Transverse colon (tissue), 4 donors: ENCODE data around the gene SEM1. TPM values are rescaled to one million over a fixed set of nuclear protein-coding genes. Genes with fewer than 3 reads are reported as not detected.
"Not testable (repeated sequence)": the region's sequence is repeated elsewhere in the genome, so short reads cannot be mapped to it uniquely, and the experiment has no call there.

Source experiments
- DNase-seq: peaks from one replicate; pipeline ENCODE4 v3.0.0-alpha.2; 2019
- H3K27ac ChIP-seq, 4 donors: fragments of 200-600 bp; sonication (generic); 2 replicates each; pipeline ENCODE4 v1.5.1; 2016 to 2018; ENCODE audit warnings: inconsistent platforms in 4 of 4
- H3K27me3 ChIP-seq: fragments of 200-600 bp; sonication (generic); 2 replicates; pipeline ENCODE4 v1.5.1; 2017; ENCODE audit warnings: inconsistent platforms
- H3K36me3 ChIP-seq, 4 donors: fragments of 200-600 bp; sonication (generic); 2 replicates each; pipeline ENCODE4 v1.5.1; 2017 to 2019; ENCODE audit warnings: inconsistent platforms in 4 of 4
- H3K4me1 ChIP-seq, 4 donors: fragments of 200-600 bp; sonication (generic); 2 replicates each; pipeline ENCODE4 v1.5.1; 2017 to 2020; ENCODE audit warnings: inconsistent platforms in 4 of 4
- H3K4me3 ChIP-seq, 4 donors: fragments of 200-600 bp; sonication (generic); 1 replicate in 1 of 4; 2 replicates in 3 of 4; pipeline versions ENCODE4 v1.5.1 to v1.6.1; 2017 to 2019; ENCODE audit warnings: inconsistent platforms in 4 of 4
- H3K9me3 ChIP-seq, 2 donors: fragments of 200-600 bp; sonication (generic); 2 replicates each; pipeline ENCODE4 v1.5.1; 2017 to 2019; ENCODE audit warnings: inconsistent platforms in 2 of 2
- EP300 ChIP-seq: sonication (generic); formaldehyde crosslinking; IDR thresholded peaks from one replicate; pipeline ENCODE4 v1.6.1; 2017; ENCODE audit warnings: antibody characterized with exemption, low read depth
- POLR2A ChIP-seq: fragments of 450-650 bp; IDR thresholded peaks from one replicate; pipeline ENCODE4 v1.6.1; 2016; ENCODE audit warnings: antibody characterized with exemption, mild to moderate bottlenecking, moderate library complexity
- POLR2AphosphoS5 ChIP-seq, 3 donors: sonication (generic); formaldehyde crosslinking; IDR thresholded peaks; one replicate each; pipeline ENCODE4 v1.6.1; 2016; ENCODE audit warnings: antibody characterized with exemption in 3 of 3
- WGBS, 2 donors: methylation state at CpG; one replicate each; pipeline ENCODE4 v1.1.5; 2018; ENCODE audit warnings: low coverage in 1 of 2; 5-methylcytosine and 5-hydroxymethylcytosine counted together
- in situ Hi-C, 4 donors: fragments of 200-750 bp; cut with MboI; loops; one replicate each; pipeline versions ENCODE4 v1.15.0 to v1.15.1; 2017; ENCODE audit warnings: low sequenced_read_pairs in 3 of 4, low pct_ligation_motif_present in 1 of 4, low pct_unique_long_range_greater_than_20kb in 1 of 4
- intact Hi-C: fragments of 100-400 bp; cut with DNase I; formaldehyde crosslinking; loops from one replicate; pipeline ENCODE4 v1.15.1; 2023; ENCODE audit warnings: low total_unique reads
- total RNA-seq, 4 donors: library from RNA; depleted of rRNA; stranded (reverse); fragments of >200 nt; gene quantifications; one replicate each; pipeline ENCODE4 v1.1.0, GENCODE V29; 2016
- TF ChIP-seq, protein P1 (sequence below), 5 experiments: fragments of 200-600 bp in 3 of 5; fragments of 450-650 bp in 2 of 5; sonication (generic) in 3 of 5; IDR thresholded peaks; 1 replicate in 2 of 5; 2 replicates in 3 of 5; pipeline ENCODE4 v1.5.1; 2016 to 2017; ENCODE audit warnings: antibody characterized with exemption in 5 of 5, inconsistent platforms in 3 of 5, mild to moderate bottlenecking in 2 of 5, moderate library complexity in 1 of 5

Gene SEM1
- total RNA-seq, 4 donors from 2014 or later = 3.4 to 16.2 (median 15.6) TPM

DNA sequence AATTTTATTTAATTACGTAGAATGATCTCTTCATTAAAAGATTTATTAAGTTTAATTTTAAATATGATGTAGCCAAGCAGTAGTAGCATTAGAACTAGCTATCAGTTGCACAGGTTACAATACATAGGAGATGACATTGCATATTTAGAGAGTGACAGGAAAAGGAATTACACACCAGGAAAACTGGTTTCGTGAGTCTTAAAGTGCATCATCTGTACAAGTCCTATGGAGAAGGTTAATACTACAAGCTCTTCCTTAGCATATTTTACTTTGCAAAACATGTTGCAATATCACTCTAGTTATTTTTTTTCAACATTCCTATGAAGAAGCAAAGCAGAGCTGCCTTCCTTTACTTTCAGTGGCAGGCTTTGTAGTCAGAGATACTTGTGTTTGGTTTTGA, 20.2 kb upstream of the SEM1 start:
- in situ Hi-C loops = no loop called here
- no peaks in the 10 kb centered on the region for H3K36me3 ChIP-seq
- TF ChIP-seq POLR2AphosphoS5 (IDR thresholded peaks at IDR 0.05) (no peak), EP300 (no peak), POLR2A (no peak)
- TF ChIP-seq, protein P1, sequence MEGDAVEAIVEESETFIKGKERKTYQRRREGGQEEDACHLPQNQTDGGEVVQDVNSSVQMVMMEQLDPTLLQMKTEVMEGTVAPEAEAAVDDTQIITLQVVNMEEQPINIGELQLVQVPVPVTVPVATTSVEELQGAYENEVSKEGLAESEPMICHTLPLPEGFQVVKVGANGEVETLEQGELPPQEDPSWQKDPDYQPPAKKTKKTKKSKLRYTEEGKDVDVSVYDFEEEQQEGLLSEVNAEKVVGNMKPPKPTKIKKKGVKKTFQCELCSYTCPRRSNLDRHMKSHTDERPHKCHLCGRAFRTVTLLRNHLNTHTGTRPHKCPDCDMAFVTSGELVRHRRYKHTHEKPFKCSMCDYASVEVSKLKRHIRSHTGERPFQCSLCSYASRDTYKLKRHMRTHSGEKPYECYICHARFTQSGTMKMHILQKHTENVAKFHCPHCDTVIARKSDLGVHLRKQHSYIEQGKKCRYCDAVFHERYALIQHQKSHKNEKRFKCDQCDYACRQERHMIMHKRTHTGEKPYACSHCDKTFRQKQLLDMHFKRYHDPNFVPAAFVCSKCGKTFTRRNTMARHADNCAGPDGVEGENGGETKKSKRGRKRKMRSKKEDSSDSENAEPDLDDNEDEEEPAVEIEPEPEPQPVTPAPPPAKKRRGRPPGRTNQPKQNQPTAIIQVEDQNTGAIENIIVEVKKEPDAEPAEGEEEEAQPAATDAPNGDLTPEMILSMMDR (IDR thresholded peaks at IDR 0.05) = no peak
- no peak overlapping the region for H3K27ac ChIP-seq
- 76 to 84% methylated on average over 2 of the region's 2 CpGs for WGBS, 2 donors
- no peaks in the 10 kb centered on the region for H3K4me1 ChIP-seq
- intact Hi-C loops = no loop called here
- H3K4me3 ChIP-seq = no peak overlapping the region
- peaks cover 4% of the 10 kb centered on the region for H3K27me3 ChIP-seq
- no peak for DNase-seq
- H3K9me3 ChIP-seq = no peaks in the 10 kb centered on the region

DNA sequence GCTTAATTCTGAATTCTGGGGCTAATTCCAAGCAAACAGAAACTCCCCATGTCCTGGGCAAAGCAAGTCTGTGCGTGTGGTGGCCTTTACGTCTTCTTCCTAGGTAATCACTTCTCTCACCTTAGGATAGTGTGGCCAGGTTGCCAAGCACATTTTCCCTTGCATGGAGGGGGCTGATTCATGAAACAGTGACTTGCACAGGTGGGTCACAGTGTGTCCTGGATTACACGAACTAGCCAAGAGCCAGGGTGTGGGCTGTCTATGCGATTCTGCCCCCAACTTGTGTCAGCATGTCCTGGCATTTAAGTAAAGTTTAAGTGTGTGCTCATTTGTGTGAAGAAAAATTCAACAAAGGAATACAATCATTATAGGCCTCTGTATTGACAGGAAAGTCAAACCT, 18.5 kb upstream of the SEM1 start:
- H3K36me3 ChIP-seq = no peaks in the 10 kb centered on the region
- no peaks in the 10 kb centered on the region for H3K4me1 ChIP-seq
- DNase-seq = no peak
- 80 to 100% methylated on average over 2 to 4 of the region's 4 CpGs for WGBS, 2 donors
- in situ Hi-C loops = no loop called here
- TF ChIP-seq, protein P1 (IDR thresholded peaks at IDR 0.05) = no peak
- TF ChIP-seq EP300 (no peak), POLR2A (no peak), POLR2AphosphoS5 (IDR thresholded peaks at IDR 0.05) (no peak)
- intact Hi-C loops = no loop called here
- peaks cover 4% of the 10 kb centered on the region for H3K27me3 ChIP-seq
- H3K27ac ChIP-seq = no peak overlapping the region
- H3K4me3 ChIP-seq = no peak overlapping the region
- H3K9me3 ChIP-seq = no peaks in the 10 kb centered on the region

DNA sequence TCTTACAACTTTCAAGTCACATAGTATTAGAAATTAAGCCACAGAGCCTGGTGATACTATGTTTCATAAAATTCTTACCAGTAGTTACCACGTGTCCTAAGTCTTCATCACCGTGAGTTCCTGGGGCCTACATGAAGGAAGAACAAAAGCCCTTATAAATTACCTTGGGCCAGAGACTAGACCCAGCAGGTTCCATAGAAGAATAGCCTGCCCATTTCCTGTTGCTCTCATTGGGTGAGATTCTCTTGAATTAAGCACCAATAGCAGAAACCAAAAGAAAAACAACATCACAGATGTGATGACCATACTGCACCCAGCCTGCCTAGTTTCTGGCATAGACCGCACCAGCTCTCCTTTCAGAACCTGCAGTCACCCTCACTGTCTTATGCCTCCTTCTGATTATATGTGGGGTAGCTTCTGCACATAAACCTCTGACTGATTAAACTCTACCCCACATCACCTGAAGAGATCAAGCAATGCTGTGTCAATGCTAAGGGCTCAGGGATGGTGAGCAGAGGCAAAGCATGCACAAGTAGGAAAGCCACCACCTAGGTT, 18.0 kb upstream of the SEM1 start:
- no peaks in the 10 kb centered on the region for H3K4me1 ChIP-seq
- H3K36me3 ChIP-seq = no peaks in the 10 kb centered on the region
- 84 to 93% methylated on average over 2 to 3 of the region's 3 CpGs for WGBS, 2 donors
- intact Hi-C loops = no loop called here
- no peaks in the 10 kb centered on the region for H3K9me3 ChIP-seq
- peaks cover 4% of the 10 kb centered on the region for H3K27me3 ChIP-seq
- no peak overlapping the region for H3K4me3 ChIP-seq
- in situ Hi-C loops = no loop called here
- no peak overlapping the region for H3K27ac ChIP-seq
- no peak for DNase-seq
- TF ChIP-seq, protein P1 (IDR thresholded peaks at IDR 0.05) = no peak
- TF ChIP-seq POLR2AphosphoS5 (IDR thresholded peaks at IDR 0.05) = no peak

DNA sequence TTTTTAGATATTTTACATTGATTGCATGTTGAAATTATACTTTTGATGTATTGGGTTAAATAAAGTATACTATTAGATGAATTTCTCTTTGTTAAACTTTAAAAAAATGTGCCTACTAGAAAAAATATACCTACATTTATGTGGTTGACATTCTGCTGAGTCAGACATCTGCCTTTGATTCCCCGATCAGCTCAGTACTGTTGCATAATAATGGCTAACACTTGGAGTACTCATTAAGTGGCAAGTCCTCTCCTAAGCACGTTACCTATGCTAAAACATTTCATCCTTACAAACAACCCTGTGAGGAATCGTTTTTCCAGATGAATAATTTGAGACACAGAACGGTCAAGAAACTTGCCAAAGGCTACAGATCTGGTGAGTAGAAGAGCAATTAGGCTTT, 14.0 kb upstream of the SEM1 start:
- 40 to 54% methylated on average over 4 of the region's 4 CpGs for WGBS, 2 donors
- in situ Hi-C loops = no loop called here
- TF ChIP-seq POLR2A (no peak), POLR2AphosphoS5 (IDR thresholded peaks at IDR 0.05) (no peak), EP300 (no peak)
- TF ChIP-seq, protein P1 (IDR thresholded peaks at IDR 0.05) = no peak

DNA sequence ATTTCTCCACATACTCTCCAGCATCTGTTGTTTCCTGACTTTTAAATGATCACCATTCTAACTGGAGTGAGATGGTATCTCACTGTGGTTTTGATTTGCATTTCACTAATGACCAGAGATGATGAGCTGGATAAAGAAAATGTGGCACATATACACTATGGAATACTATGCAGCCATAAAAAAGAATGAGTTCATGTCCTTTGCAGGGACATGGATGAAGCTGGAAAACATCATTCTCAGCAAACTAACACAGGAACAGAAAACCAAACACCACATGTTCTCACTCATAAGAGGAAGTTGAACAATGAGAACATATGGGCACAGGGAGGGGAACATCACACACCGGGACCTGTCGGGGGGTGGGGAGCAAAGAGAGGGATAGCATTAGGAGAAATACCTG, 13.3 kb upstream of the SEM1 start:
- H3K4me1 ChIP-seq, intact Hi-C loops, H3K9me3 ChIP-seq, H3K36me3 ChIP-seq, H3K4me3 ChIP-seq, in situ Hi-C loops, DNase-seq, H3K27ac ChIP-seq: not testable (repeated sequence)
- peaks cover 23% of the 10 kb centered on the region for H3K27me3 ChIP-seq
- 83 to 92% methylated on average over 2 of the region's 2 CpGs for WGBS, 2 donors

More for the DNA sequence above, 14.0 kb upstream of the SEM1 start:
- no peak overlapping the region for H3K4me3 ChIP-seq
- peaks cover 18% of the 10 kb centered on the region for H3K27me3 ChIP-seq
- no peak overlapping the region for H3K27ac ChIP-seq
- no peaks in the 10 kb centered on the region for H3K4me1 ChIP-seq
- intact Hi-C loops = no loop called here
- no peaks in the 10 kb centered on the region for H3K36me3 ChIP-seq
- no peak for DNase-seq
- H3K9me3 ChIP-seq = no peaks in the 10 kb centered on the region
